GM19351 (cell line): ENCODE data around the gene ELF3.
"Not testable (repeated sequence)": the region's sequence is repeated elsewhere in the genome, so short reads cannot be mapped to it uniquely, and the experiment has no call there.

ENCODE experiments used
- ATAC-seq: cut with Tn5 transposase; IDR thresholded peaks from one replicate; pipeline ENCODE4 v1.9.1; 2021; ENCODE audit warnings: mild to moderate bottlenecking, moderate library complexity; ENCODE audit not compliant: unreplicated experiment

ELF3 gene

DNA sequence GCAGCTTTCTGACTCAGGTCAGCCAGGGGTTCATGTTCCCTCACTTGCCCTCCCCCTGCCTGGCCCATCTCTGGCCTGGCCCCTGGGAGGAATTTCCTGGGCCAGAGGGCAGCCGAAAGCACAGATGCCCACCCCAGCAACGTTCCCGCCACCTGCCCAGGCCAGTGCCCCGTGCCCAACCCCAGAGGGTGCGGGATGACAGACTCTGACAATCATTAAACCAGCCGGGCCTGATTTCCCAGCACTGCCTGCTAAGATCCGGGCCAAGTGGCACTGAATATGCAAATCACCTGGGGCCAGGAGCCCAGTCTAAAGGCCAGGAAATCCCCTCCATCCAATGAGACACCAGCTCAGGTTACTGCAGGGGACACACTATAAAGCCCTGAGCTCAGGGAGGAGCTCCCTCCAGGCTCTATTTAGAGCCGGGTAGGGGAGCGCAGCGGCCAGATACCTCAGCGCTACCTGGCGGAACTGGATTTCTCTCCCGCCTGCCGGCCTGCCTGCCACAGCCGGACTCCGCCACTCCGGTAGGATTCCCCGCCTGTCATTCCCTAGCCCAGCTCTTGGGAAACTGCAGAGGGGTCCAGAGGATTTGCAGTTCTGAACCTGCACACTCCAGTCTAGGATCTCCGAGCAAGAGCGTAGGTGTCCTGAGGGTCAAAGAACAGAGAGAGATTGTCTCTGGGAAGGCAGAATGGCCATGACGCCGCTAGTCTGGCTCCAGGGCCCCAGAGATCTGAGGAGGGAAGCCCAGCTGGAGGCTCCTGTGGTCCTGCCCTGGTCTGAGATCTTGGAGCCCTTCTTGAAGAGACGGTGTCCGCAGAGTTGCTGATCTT lies at the start of gene ELF3:
Gene ELF3 (plus strand): TSS at position 408 of the 836 bp plus-strand sequence. CDS start 550 bp downstream, outside the sequence.
- ATAC-seq = peak; percentile 77

GRCh38 chr1:201962382-201962781 lies 48.0 kb upstream of the ELF3 start:
- not testable (repeated sequence) for ATAC-seq

DNA sequence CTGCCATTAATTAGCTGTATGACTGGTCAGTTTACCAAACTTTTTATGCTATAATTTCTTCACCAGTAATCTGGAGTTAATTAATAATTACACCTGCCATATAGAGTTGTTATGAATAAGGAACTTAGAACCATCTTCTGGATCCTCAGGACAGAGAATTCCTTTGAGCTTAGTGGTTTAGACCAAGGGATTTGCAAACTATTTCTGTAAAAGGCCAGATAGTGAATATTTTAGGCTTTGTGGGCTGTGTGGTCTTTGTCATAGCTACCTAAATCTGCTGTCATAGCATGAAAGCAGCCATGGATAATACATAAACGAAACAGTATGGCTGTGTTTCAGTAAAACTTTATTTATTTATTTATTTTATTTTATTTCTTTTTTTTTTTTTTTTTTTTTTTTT lies 46.1 kb upstream of the ELF3 start:
- no peak for ATAC-seq

GRCh38 chr1:201966171-201966570 lies 44.2 kb upstream of the ELF3 start:
- ATAC-seq = no peak

DNA sequence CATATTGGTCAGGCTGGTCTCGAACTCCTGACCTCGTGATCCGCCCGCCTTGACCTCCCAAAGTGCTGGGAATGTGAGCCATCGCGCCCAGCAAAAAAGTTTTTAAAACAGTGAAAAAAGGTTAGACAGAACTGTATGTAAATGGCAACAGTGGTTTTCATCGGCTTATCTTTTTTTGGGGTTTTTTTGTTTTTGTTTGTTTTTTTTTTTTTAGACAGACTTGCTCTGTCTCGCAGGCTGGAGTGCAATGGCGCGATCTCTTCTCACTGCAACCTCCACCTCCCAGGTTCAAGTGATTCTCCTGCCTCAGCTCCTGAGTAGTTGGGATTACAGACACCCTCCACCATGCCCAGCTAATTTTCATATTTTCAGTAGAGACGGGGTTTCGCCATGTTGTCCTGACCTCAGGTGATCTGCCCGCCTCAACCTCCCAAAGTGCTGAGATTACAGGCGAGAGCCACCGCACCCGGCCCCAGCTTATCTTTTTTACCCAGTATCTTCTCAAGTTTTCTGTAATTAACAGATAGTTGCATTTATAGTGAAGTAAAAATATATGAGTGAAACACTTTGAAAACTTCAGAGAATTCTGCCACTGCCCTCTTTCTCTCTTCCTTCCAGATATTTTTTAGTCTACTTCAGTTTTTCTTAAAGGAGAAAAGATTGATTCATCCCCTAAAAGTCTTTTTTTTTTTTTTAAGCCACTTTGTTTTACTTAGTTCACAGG lies 42.0 kb upstream of the ELF3 start:
- no peak for ATAC-seq

- ATAC-seq = no peak
Measured at GRCh38 chr1:201970334-201971159, 39.8 kb upstream of the ELF3 start.

DNA sequence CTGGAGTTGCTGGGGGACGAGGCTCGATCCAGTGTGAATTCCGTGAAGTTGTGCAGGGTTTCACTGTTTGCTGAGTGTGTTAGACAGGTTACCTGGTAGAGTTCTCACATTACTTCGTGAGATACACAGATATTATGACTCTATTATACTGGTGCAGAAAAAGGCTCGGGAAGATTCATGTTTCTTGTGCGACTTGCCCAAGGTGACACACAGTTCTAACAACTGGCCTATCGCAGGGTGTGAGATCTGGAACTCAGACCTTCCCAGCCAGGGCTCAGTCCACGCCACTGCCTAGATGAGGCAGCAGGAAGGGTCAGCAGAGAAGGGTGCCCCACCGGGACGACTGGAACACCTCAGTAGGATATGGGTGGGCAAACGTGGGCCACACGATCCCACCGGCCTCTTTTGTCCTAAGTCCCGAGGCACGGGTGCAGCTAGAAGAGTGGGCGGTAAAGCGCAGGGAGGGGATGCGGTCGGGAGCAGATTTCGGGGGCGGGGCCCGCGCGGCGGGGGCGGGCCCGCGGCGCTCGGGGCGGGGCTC lies 28.2 kb upstream of the ELF3 start:
- ATAC-seq = no peak

GRCh38 chr1:201982623-201983379 lies 27.6 kb upstream of the ELF3 start, which contains the start of gene RNPEP:
TSS of gene RNPEP (plus strand) at chr1:201982648. CDS start at chr1:201982667, 19 bp downstream.
- peak; percentile 72 for ATAC-seq

- ATAC-seq = no peak
Measured at GRCh38 chr1:201983380-201983805, 27.0 kb upstream of the ELF3 start.

DNA sequence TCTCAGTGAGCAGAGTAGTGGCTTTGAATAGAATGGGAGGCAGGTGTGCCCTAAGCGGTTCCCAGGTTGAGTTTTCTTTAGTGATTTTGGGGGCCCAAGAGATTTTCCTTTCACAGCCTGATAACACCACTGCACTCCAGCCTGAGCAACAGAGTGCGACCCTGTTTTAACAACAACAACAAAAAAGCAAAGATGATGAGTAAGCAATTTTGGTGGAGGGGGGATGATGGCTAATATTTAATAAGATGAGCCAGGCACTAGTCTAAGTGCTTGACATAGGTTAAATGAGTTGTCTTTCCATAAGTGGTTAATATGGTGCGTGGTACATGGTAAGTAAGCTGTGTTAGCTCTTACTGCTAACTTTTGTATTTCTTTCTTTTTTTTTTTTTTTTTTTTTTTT lies 25.9 kb upstream of the ELF3 start:
- no peak for ATAC-seq

GRCh38 chr1:201985355-201985754 lies 25.0 kb upstream of the ELF3 start:
- no peak for ATAC-seq

GRCh38 chr1:201988601-201989000 lies 21.8 kb upstream of the ELF3 start:
- ATAC-seq = no peak

DNA sequence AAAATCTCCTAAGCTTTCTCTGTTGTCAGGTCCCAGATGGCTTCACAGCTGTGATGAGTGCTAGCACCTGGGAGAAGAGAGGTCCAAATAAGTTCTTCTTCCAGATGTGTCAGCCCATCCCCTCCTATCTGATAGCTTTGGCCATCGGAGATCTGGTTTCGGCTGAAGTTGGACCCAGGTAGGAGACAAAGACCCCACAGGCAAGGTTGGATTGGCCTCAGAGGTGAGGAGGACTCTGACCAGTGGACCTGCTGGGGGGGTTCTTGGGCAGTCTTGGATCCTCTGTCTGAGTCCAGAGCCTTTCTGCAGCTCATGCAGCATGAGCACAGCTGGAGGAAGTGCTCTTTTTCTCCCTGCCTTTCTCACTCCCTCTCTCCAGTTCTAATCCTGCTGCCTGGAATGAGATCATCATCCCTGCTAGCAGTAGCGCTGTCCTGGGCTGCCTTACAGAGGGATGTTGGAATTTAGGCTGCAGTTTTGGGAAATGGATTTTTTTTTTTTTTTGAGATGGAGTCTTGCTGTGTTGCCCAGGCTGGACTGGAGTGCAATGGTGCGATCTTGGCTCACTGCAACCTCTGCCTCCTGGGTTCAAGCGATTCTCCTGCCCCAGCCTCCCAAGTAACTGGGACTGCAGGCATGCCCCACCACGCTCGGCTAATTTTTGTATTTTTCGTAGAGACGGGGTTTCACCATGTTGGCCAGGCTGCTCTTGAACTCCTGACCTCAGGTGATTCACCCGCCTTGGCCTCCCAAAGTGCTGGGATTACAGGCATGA lies 20.8 kb upstream of the ELF3 start:
- no peak for ATAC-seq

DNA sequence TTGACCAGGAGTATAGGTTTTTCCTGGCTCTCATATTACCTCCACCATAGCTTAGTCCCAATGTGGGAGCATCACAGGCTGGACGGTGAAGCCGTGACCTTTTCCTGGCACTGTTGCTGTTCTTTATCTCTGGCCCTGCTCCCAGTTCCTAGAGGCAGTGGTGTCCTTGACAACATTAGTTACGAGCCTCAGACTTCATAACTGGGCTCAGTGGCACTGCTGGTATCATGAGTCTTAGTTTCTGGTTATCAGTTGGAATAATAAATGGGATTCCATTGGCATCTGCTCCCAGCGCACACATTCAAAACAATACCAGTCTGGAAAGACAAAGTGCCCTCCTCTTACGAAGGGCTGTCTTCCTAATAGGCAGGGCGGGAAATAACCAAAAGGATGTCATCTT lies 20.0 kb upstream of the ELF3 start:
- ATAC-seq = no peak

- no peak for ATAC-seq
Measured at GRCh38 chr1:201999625-202000238, 10.7 kb upstream of the ELF3 start.

- no peak for ATAC-seq
Measured at GRCh38 chr1:202002507-202002906, 7.9 kb upstream of the ELF3 start.

DNA sequence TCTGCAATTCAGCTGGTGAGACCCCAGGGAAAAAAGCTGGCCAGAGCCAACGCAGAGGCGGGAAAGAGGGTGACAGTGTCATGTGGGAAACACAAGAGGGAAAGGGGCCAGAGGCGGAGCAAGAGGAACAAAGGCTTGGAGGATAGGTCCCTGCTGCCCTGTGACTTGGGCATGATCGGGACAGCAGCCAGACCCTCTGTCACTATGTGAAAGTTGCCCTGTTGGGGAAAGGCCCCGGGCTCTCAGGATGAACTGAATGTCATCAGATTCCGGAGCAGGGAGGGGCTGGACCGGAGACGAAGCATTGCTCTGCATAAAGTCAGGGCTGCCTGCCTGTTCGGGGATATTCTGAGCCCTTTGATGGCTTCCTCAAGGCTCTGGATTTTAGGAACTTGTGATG lies 5.7 kb upstream of the ELF3 start:
- no peak for ATAC-seq

- ATAC-seq = no peak
Measured at GRCh38 chr1:202005958-202006357, 4.4 kb upstream of the ELF3 start.

GRCh38 chr1:202007304-202007703 lies 3.1 kb upstream of the ELF3 start:
- ATAC-seq = no peak
